Neuronal stem cell (in vitro differentiated cells): ENCODE measurements around the gene GABRB1.

ENCODE experiments used
- DNase-seq: peaks from one replicate; pipeline ENCODE4 v3.0.0-alpha.2; 2013; ENCODE audit warnings: low spot score
- H2AFZ ChIP-seq: one replicate; pipeline ENCODE4 v1.6.1; 2013; ENCODE audit warnings: mild to moderate bottlenecking, low read length, inconsistent platforms
- H2AK5ac ChIP-seq: 2 replicates; pipeline ENCODE4 v1.6.1; 2013; ENCODE audit warnings: low read depth, mild to moderate bottlenecking, inconsistent platforms, low read length, moderate library complexity, mixed read lengths
- H2BK120ac ChIP-seq: 2 replicates; pipeline ENCODE4 v1.6.1; 2013; ENCODE audit warnings: low read depth, mild to moderate bottlenecking, inconsistent platforms, low read length, moderate library complexity, mixed read lengths
- H2BK12ac ChIP-seq: one replicate; pipeline ENCODE4 v1.6.1; 2013; ENCODE audit warnings: low read length, inconsistent platforms
- H2BK15ac ChIP-seq: 2 replicates; pipeline ENCODE4 v1.6.1; 2013; ENCODE audit warnings: mild to moderate bottlenecking, low read length, inconsistent platforms, mixed read lengths
- H2BK5ac ChIP-seq: one replicate; pipeline ENCODE4 v1.6.1; 2013; ENCODE audit warnings: inconsistent platforms, mild to moderate bottlenecking, low read length, moderate library complexity
- H3K14ac ChIP-seq: one replicate; pipeline ENCODE4 v1.6.1; 2013; ENCODE audit warnings: low read length, inconsistent platforms
- H3K18ac ChIP-seq: 2 replicates; pipeline ENCODE4 v1.6.1; 2013; ENCODE audit warnings: low read length, inconsistent platforms
- H3K23ac ChIP-seq: 2 replicates; pipeline ENCODE4 v1.6.1; 2013; ENCODE audit warnings: low read depth, mild to moderate bottlenecking, mixed read lengths, low read length, inconsistent platforms; ENCODE audit not compliant: poor library complexity
- H3K27ac ChIP-seq: replicated peaks from 3 replicates; pipeline ENCODE4 v1.5.1; 2013; ENCODE audit warnings: low read length, inconsistent platforms
- H3K27me3 ChIP-seq, 3 experiments: 2 replicates each; pipeline ENCODE4 v1.6.1; 2013; ENCODE audit warnings: low read length in 3 of 3, mild to moderate bottlenecking in 2 of 3, inconsistent platforms in 1 of 3, low read depth in 1 of 3, mixed read lengths in 1 of 3, moderate library complexity in 1 of 3; ENCODE audit not compliant: control insufficient read depth in 3 of 3, insufficient read depth in 3 of 3
- H3K36me3 ChIP-seq, 2 donors: replicated peaks in 1 of 2; 2 replicates each; pipeline ENCODE4 v1.6.1; 2013; ENCODE audit warnings: low read length in 2 of 2; ENCODE audit not compliant: control insufficient read depth in 2 of 2, insufficient read depth in 2 of 2
- H3K4ac ChIP-seq: 2 replicates; pipeline ENCODE4 v1.6.1; 2013; ENCODE audit warnings: inconsistent platforms, mild to moderate bottlenecking, low read length, moderate library complexity
- H3K4me1 ChIP-seq, 2 donors: 1 replicate in 1 of 2; 2 replicates in 1 of 2; pipeline ENCODE4 v1.6.1; 2013; ENCODE audit warnings: low read length in 2 of 2, low read depth in 1 of 2; ENCODE audit not compliant: control insufficient read depth in 2 of 2, insufficient read depth in 1 of 2
- H3K4me2 ChIP-seq: one replicate; pipeline ENCODE4 v1.6.1; 2013; ENCODE audit warnings: mild to moderate bottlenecking, low read length, inconsistent platforms; ENCODE audit not compliant: insufficient read depth, poor library complexity, severe bottlenecking
- H3K4me3 ChIP-seq, 2 donors: 2 replicates each; pipeline ENCODE4 v1.5.1; 2013; ENCODE audit warnings: low read length in 2 of 2, mild to moderate bottlenecking in 2 of 2, inconsistent platforms in 1 of 2, moderate library complexity in 1 of 2
- H3K79me1 ChIP-seq: one replicate; pipeline ENCODE4 v1.6.1; 2013; ENCODE audit warnings: low read depth, mild to moderate bottlenecking, inconsistent platforms, low read length, moderate library complexity
- H3K9ac ChIP-seq: one replicate; pipeline ENCODE4 v1.6.1; 2013; ENCODE audit warnings: mild to moderate bottlenecking, low read depth, low read length, inconsistent platforms; ENCODE audit not compliant: poor library complexity
- H3K9me3 ChIP-seq, 2 donors: replicated peaks in 1 of 2; 2 replicates each; pipeline versions ENCODE3 to v1.6.1; 2013; ENCODE audit warnings: low read length in 2 of 2, mild to moderate bottlenecking in 2 of 2, inconsistent platforms in 1 of 2, low read depth in 1 of 2, mixed read lengths in 1 of 2, moderate library complexity in 1 of 2; ENCODE audit not compliant: control insufficient read depth in 2 of 2, insufficient read depth in 1 of 2
- H4K8ac ChIP-seq: one replicate; pipeline ENCODE4 v1.6.1; 2013; ENCODE audit warnings: low read depth, mild to moderate bottlenecking, inconsistent platforms, low read length, moderate library complexity
- H4K91ac ChIP-seq: one replicate; pipeline ENCODE4 v1.6.1; 2013; ENCODE audit warnings: low read length, low read depth, mild to moderate bottlenecking, inconsistent platforms; ENCODE audit not compliant: poor library complexity
- WGBS, 2 donors: extraction: QIAGEN DNeasy Blood & Tissue Kit; methylation state at CpG; one replicate each; pipeline ENCODE4 v1.1.7; 2013; ENCODE audit warnings: missing lambda C conversion rate in 2 of 2, mixed read lengths in 1 of 2; ENCODE audit not compliant: insufficient read length in 2 of 2, insufficient replicate concordance in 1 of 2; ENCODE audit errors: extremely low coverage in 2 of 2; 5-methylcytosine and 5-hydroxymethylcytosine counted together

Gene GABRB1

DNA sequence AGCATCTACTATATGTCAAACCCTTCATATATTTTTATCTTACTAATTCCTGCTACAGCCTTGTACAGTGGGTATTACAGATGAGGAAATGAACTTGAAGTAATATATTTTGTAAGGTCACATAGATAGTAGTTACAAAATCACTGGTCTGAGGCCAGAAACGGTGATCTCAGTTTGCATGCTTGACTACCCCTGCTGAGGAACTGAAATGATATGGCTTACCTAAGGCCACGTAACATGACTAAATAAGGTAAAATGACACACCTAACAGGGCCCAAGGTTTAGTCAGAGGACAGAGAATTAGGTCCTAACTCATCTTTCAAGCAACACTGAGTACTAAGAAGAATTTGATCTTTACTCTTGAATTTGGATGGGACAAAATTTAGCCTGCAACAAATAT is 433.6 kb downstream of the GABRB1 start:
- Histone ChIP-seq H3K27ac (no peak overlapping the region), H3K4me3 (no peak overlapping the region), H3K18ac (no peak overlapping the region), H2BK12ac (no peak overlapping the region), H4K8ac (no peak overlapping the region), H3K9ac (no peak overlapping the region), H3K9me3 (no peaks in the 10 kb centered on the region), H2AK5ac (no peak overlapping the region), H2BK15ac (no peak overlapping the region), H3K4ac (no peak overlapping the region), H3K36me3 (peaks cover 0 to under 1% of the 10 kb centered on the region in 2 donors), H3K4me2 (no peak overlapping the region), H3K4me1 (no peaks in the 10 kb centered on the region), H3K23ac (no peak overlapping the region), H3K79me1 (no peaks in the 10 kb centered on the region), H2AFZ (no peak overlapping the region), H4K91ac (no peak overlapping the region), H2BK120ac (no peak overlapping the region), H3K14ac (no peak overlapping the region), H3K27me3 (peaks cover 0 to 15% (median 0%) of the 10 kb centered on the region in 3 experiments), H2BK5ac (no peak overlapping the region)
- WGBS, 2 donors: no CpG with 5 or more reads among the region's 2 CpGs
- no peak for DNase-seq

DNA sequence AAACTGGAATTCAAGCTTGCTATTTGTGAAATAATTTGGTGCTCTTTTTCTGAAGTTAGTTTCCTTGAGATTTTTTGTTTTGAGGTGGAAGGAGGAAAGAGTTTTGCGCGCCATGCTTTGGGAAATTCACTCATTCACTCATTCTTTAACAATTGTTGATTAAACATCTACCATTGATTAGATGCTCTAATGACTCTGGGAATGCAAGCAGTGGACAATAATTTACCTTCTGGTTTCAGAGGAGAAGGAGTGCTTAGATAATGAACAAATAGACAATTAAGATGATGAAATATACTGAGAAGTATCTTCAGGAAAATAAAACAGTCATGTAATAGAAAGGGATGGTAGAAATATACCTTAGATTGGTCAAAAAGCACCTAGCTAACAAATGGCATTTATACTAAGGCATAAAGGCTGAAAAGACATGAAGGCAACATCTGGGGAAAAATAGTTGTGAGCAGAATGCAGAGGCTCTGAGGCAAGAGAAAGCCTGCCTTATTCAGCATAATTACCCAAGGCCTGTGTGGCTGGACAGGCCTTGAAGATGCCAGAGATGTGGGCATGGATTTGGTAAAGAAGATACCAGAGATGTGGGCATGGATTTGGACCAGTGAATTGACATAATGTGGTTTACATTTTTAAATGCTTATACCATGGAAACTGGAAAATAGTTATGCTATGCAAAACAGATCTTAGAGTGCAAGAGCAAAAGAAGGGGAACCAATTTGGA is 434.9 kb downstream of the GABRB1 start:
- Histone ChIP-seq H2AK5ac (no peak overlapping the region), H4K91ac (no peak overlapping the region), H3K4me2 (no peak overlapping the region), H2AFZ (no peak overlapping the region), H3K79me1 (no peaks in the 10 kb centered on the region), H2BK12ac (no peak overlapping the region), H3K18ac (no peak overlapping the region), H3K36me3 (no peaks in the 10 kb centered on the region), H2BK5ac (no peak overlapping the region), H3K9me3 (no peaks in the 10 kb centered on the region), H3K4me3 (no peak overlapping the region), H4K8ac (no peak overlapping the region), H3K23ac (no peak overlapping the region), H3K27me3 (peaks cover 0 to 16% (median 0%) of the 10 kb centered on the region in 3 experiments), H2BK15ac (no peak overlapping the region), H3K4ac (no peak overlapping the region), H3K4me1 (no peaks in the 10 kb centered on the region), H2BK120ac (no peak overlapping the region), H3K14ac (no peak overlapping the region), H3K9ac (no peak overlapping the region), H3K27ac (no peak overlapping the region)
- no peak for DNase-seq
- no CpG with 5 or more reads among the region's 2 CpGs for WGBS, 2 donors

DNA sequence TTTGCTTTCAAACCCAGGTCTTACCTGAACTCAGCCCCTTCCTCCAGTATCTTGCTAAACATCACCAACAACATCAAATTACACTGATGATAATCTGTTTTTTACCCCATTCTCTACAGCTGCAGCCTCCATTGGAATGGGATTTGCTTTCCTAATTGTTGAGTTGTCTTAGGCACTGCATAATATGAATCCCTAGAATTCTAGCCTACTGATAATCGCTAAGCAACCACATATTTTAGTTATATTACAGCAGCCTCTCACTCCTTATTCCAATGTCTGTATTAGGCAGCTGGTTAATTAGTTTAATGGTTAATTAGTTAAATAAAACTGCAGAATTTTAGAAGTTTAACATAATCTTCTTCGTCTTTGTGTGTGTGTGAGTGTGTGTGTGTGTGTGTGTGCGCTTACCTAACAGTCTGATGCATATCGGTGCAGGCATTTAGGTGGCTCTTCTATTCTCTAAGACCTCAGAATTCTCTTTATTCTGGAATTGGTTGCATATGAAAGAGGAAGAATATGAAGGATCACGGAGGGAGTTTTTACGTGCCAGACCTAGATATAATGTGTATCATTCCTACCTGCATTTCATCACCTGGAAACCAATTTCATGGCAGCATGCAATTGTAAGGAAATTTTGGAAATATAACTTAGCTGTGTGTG is 437.5 kb downstream of the GABRB1 start:
- H3K9ac ChIP-seq: no peak overlapping the region
- no peak overlapping the region for H2BK5ac ChIP-seq
- no peak overlapping the region for H2AFZ ChIP-seq
- no peak overlapping the region for H2BK12ac ChIP-seq
- no peak overlapping the region for H3K4me2 ChIP-seq
- no peaks in the 10 kb centered on the region for H3K36me3 ChIP-seq
- H2AK5ac ChIP-seq: no peak overlapping the region
- H3K27ac ChIP-seq: no peak overlapping the region
- DNase-seq: no peak
- H3K79me1 ChIP-seq: no peaks in the 10 kb centered on the region
- no peak overlapping the region for H3K4me3 ChIP-seq
- H4K8ac ChIP-seq: no peak overlapping the region
- H4K91ac ChIP-seq: no peak overlapping the region
- no peaks in the 10 kb centered on the region for H3K9me3 ChIP-seq
- H2BK15ac ChIP-seq: no peak overlapping the region
- H3K18ac ChIP-seq: no peak overlapping the region
- no peak overlapping the region for H3K23ac ChIP-seq
- no peak overlapping the region for H2BK120ac ChIP-seq
- peaks cover 0 to 16% (median 0%) of the 10 kb centered on the region in 3 experiments for H3K27me3 ChIP-seq
- no peak overlapping the region for H3K14ac ChIP-seq
- H3K4me1 ChIP-seq: peaks cover 0 to 5% of the 10 kb centered on the region in 2 donors
- no peak overlapping the region for H3K4ac ChIP-seq
- no CpG with 5 or more reads among the region's 6 CpGs for WGBS, 2 donors

DNA sequence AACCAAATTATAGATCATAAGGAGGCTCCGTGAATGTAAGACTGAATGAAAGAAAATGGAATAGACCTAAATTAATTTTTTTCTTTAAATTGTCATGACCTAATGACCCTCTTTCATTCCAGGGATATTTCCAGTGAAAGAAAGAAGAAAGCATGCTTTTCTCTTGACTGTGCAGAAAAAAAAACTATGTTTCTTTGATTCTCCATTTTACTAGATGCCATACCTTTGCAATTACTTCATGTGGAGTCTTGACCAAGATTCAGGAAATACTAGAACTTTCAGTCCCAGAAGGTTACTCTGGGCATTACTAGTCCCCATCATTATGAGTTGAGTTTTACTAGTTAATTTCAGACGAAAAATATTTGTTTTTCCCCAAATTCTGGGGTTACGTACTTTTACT is 438.6 kb downstream of the GABRB1 start:
- Histone ChIP-seq H3K14ac (no peak overlapping the region), H3K18ac (no peak overlapping the region), H2AK5ac (no peak overlapping the region), H2BK5ac (no peak overlapping the region), H3K4ac (no peak overlapping the region), H2BK15ac (no peak overlapping the region), H2BK120ac (no peak overlapping the region), H4K91ac (no peak overlapping the region), H3K23ac (no peak overlapping the region), H3K27ac (no peak overlapping the region), H2AFZ (no peak overlapping the region), H3K79me1 (no peaks in the 10 kb centered on the region), H3K36me3 (no peaks in the 10 kb centered on the region), H2BK12ac (no peak overlapping the region), H3K9me3 (no peaks in the 10 kb centered on the region), H3K9ac (no peak overlapping the region), H3K4me1 (peaks cover 0 to 5% of the 10 kb centered on the region in 2 donors), H4K8ac (no peak overlapping the region), H3K4me2 (no peak overlapping the region), H3K27me3 (peaks cover 0 to 16% (median 0%) of the 10 kb centered on the region in 3 experiments), H3K4me3 (no peak overlapping the region)
- no CpG with 5 or more reads among the region's 3 CpGs for WGBS, 2 donors
- DNase-seq: no peak
